HepG2 (cell line): ENCODE results near the gene ETV6. TPM values are rescaled to one million over a fixed set of nuclear protein-coding genes. Genes with fewer than 3 reads are reported as not detected.

Experiments
- ATAC-seq: fragments of 200-7000 bp; cut with Tn5 transposase; 3 replicates; pipeline ENCODE4 v1.9.1; 2020; ENCODE audit warnings: mild to moderate bottlenecking, moderate library complexity
- BruUV-seq: library from RNA; stranded (reverse); fragments of 400-500 nt; replicated peaks from 2 replicates; lab custom pipeline; 2021; lab: Mats Ljungman, UMichigan
- CTCF ChIA-PET: fragments of 300-600 bp; formaldehyde crosslinking; extraction: SDS; loops from one replicate; lab custom pipeline; 2021; ENCODE audit warnings: low total read pairs, inconsistent platforms, low intra/inter-chr PET ratio; lab: Yijun Ruan, JAX
- POLR2A ChIA-PET: fragments of 350-600 bp; sonication (Branson Sonifier 250); formaldehyde crosslinking; loops from one replicate; lab custom pipeline; 2020; ENCODE audit warnings: antibody characterized with exemption, inconsistent platforms; lab: Yijun Ruan, JAX
- DNase-seq: peaks from one replicate; pipeline ENCODE4 v3.0.0-alpha.2; 2015; ENCODE audit warnings: low spot score
- FAIRE-seq: peaks from 3 replicates; lab custom pipeline; 2011; peaks lifted over from hg19 to GRCh38; lab: Jason Lieb, UNC
- H2AFZ ChIP-seq: one replicate; pipeline ENCODE4 v1.6.1; 2011; ENCODE audit warnings: low read length, inconsistent platforms
- H3K27ac ChIP-seq: fragments of 300-600 bp; 3 replicates; pipeline ENCODE4 v1.8.0; 2011; ENCODE audit warnings: mixed run types, mild to moderate bottlenecking, mixed read lengths, low read length, inconsistent platforms; ENCODE audit not compliant: insufficient read depth; ENCODE audit errors: extremely low read length
- H3K27me3 ChIP-seq, 2 experiments: fragments of 200-600 bp in 1 of 2; 2 replicates in 1 of 2; 3 replicates in 1 of 2; pipeline versions ENCODE4 v1.6.0 to v1.8.0; 2011; ENCODE audit warnings: low read length in 2 of 2, mild to moderate bottlenecking in 2 of 2, moderate library complexity in 2 of 2, inconsistent platforms in 1 of 2; ENCODE audit not compliant: insufficient read depth in 2 of 2, control insufficient read depth in 1 of 2
- H3K36me3 ChIP-seq, 2 experiments: fragments of 200-600 bp in 1 of 2; replicated peaks in 1 of 2; 2 replicates in 1 of 2; 3 replicates in 1 of 2; pipeline versions ENCODE4 v1.5.1 to v1.8.0; 2011; ENCODE audit warnings: low read length in 2 of 2, inconsistent platforms in 1 of 2; ENCODE audit not compliant: insufficient read depth in 2 of 2, control insufficient read depth in 1 of 2
- H3K4me1 ChIP-seq: 2 replicates; pipeline ENCODE4 v1.5.1; 2012; ENCODE audit warnings: low read length, inconsistent platforms; ENCODE audit not compliant: insufficient read depth
- H3K4me2 ChIP-seq: 2 replicates; pipeline ENCODE4 v1.6.0; 2011; ENCODE audit warnings: low read depth, low read length, inconsistent platforms
- H3K4me3 ChIP-seq, 3 experiments: fragments of 200-600 bp in 1 of 3; sonication (generic), shearing (Covaris generic) in 1 of 3; replicated peaks in 1 of 3; 2 replicates each; pipeline ENCODE4 v1.5.1; 2011 to 2016; ENCODE audit warnings: low read length in 3 of 3, inconsistent platforms in 2 of 3, low read depth in 2 of 3, mild to moderate bottlenecking in 2 of 3, control low read depth in 1 of 3, mixed read lengths in 1 of 3; ENCODE audit not compliant: insufficient read depth in 1 of 3
- H3K79me2 ChIP-seq: one replicate; pipeline ENCODE4 v1.6.1; 2011; ENCODE audit warnings: low read length, inconsistent platforms; ENCODE audit not compliant: insufficient read depth
- H3K9ac ChIP-seq: 2 replicates; pipeline ENCODE4 v1.6.0; 2011; ENCODE audit warnings: mild to moderate bottlenecking, low read depth, low read length, inconsistent platforms; ENCODE audit not compliant: insufficient read depth
- H3K9me3 ChIP-seq: 2 replicates; pipeline ENCODE4 v1.5.1; 2012; ENCODE audit warnings: mild to moderate bottlenecking, low read length
- H4K20me1 ChIP-seq: 2 replicates; pipeline ENCODE4 v1.6.0; 2011; ENCODE audit warnings: inconsistent platforms, mild to moderate bottlenecking, low read length, moderate library complexity; ENCODE audit not compliant: insufficient read depth
- DR1 ChIP-seq: sonication (generic); formaldehyde crosslinking; IDR thresholded peaks from 2 replicates; pipeline ENCODE4 v1.8.0; 2021; ENCODE audit warnings: mild to moderate bottlenecking, missing genetic modification reagents, inconsistent platforms
- KDM4B ChIP-seq: sonication (generic); formaldehyde crosslinking; IDR thresholded peaks from 2 replicates; pipeline ENCODE4 v1.4.0; 2020; ENCODE audit warnings: missing genetic modification reagents
- KDM5A ChIP-seq: fragments of 200-600 bp; sonication (generic); IDR thresholded peaks from 2 replicates; pipeline ENCODE4 v1.7.0; 2018; ENCODE audit warnings: antibody characterized with exemption, mild to moderate bottlenecking, low read length, borderline replicate concordance
- KLF11 ChIP-seq: IDR thresholded peaks from 2 replicates; pipeline ENCODE4 v1.6.1; 2016; ENCODE audit warnings: missing compliant biosample characterization
- MXD1 ChIP-seq: sonication (generic); formaldehyde crosslinking; IDR thresholded peaks from 2 replicates; pipeline ENCODE4 v1.4.0; 2020; ENCODE audit warnings: mild to moderate bottlenecking, missing genetic modification reagents
- PITX1 ChIP-seq: sonication (generic); formaldehyde crosslinking; IDR thresholded peaks from 2 replicates; pipeline ENCODE4 v1.5.1; 2020; ENCODE audit warnings: mild to moderate bottlenecking, missing genetic modification reagents
- PRMT3 ChIP-seq: sonication (generic); formaldehyde crosslinking; IDR thresholded peaks from 2 replicates; pipeline ENCODE4 v1.8.1; 2022; ENCODE audit warnings: low read depth, mild to moderate bottlenecking, moderate library complexity, missing genetic modification reagents, borderline replicate concordance
- RBM39 ChIP-seq: fragments of 200-400 bp; formaldehyde crosslinking; IDR thresholded peaks from one replicate; pipeline ENCODE4 v1.6.1; 2018; ENCODE audit warnings: antibody characterized with exemption, mild to moderate bottlenecking, low read depth, low read length; ENCODE audit not compliant: poor library complexity, severe bottlenecking
- RELA ChIP-seq: sonication (generic); formaldehyde crosslinking; IDR thresholded peaks from 2 replicates; pipeline ENCODE4 v1.4.0; 2020; ENCODE audit warnings: missing genetic modification reagents
- REXO4 ChIP-seq: sonication (generic); formaldehyde crosslinking; IDR thresholded peaks from 2 replicates; pipeline ENCODE4 v1.8.0; 2022; ENCODE audit warnings: missing genetic modification reagents, mild to moderate bottlenecking, borderline replicate concordance
- SMAD1 ChIP-seq: sonication (generic); formaldehyde crosslinking; IDR thresholded peaks from 2 replicates; pipeline ENCODE4 v1.4.0; 2020; ENCODE audit warnings: missing genetic modification reagents, low read depth, mild to moderate bottlenecking, borderline replicate concordance
- TEAD2 ChIP-seq: sonication (generic); formaldehyde crosslinking; IDR thresholded peaks from 2 replicates; pipeline ENCODE4 v1.9.0; 2021; ENCODE audit warnings: missing genetic modification reagents
- THYN1 ChIP-seq: sonication (generic); formaldehyde crosslinking; IDR thresholded peaks from 2 replicates; pipeline ENCODE4 v1.8.1; 2023; ENCODE audit warnings: low read depth, mild to moderate bottlenecking, moderate library complexity, missing genetic modification reagents, borderline replicate concordance
- ZMYM3 ChIP-seq: sonication (generic); formaldehyde crosslinking; IDR thresholded peaks from 2 replicates; pipeline ENCODE4 v1.5.1; 2020; ENCODE audit warnings: mild to moderate bottlenecking, missing genetic modification reagents
- ZMYM4 ChIP-seq: sonication (generic); formaldehyde crosslinking; IDR thresholded peaks from 2 replicates; pipeline ENCODE4 v1.8.1; 2023; ENCODE audit warnings: mild to moderate bottlenecking, missing genetic modification reagents
- ZNF234 ChIP-seq: sonication (generic); formaldehyde crosslinking; conservative IDR thresholded peaks from 2 replicates; pipeline ENCODE4 v1.5.1; 2020; ENCODE audit warnings: mild to moderate bottlenecking, missing genetic modification reagents
- ZNF598 ChIP-seq: sonication (generic); formaldehyde crosslinking; IDR thresholded peaks from 2 replicates; pipeline ENCODE4 v1.5.1; 2020; ENCODE audit warnings: mild to moderate bottlenecking, missing genetic modification reagents, borderline replicate concordance
- ZNF747 ChIP-seq: sonication (generic); formaldehyde crosslinking; IDR thresholded peaks from 2 replicates; pipeline ENCODE4 v1.8.1; 2023; ENCODE audit warnings: missing genetic modification reagents, mild to moderate bottlenecking, borderline replicate concordance
- ZNF816 ChIP-seq: sonication (generic); formaldehyde crosslinking; IDR thresholded peaks from 2 replicates; pipeline ENCODE4 v1.8.0; 2022; ENCODE audit warnings: missing genetic modification reagents, mild to moderate bottlenecking, borderline replicate concordance
- WGBS: methylation state at CpG from one replicate; pipeline ENCODE4 v1.1.6; 2017; ENCODE audit warnings: low lambda C conversion rate; 5-methylcytosine and 5-hydroxymethylcytosine counted together
- in situ Hi-C: cut with HindIII; loops from 2 replicates; pipeline ENCODE4 v1.10.0; 2017; ENCODE audit warnings: low pct_unique_long_range_greater_than_20kb; ENCODE audit not compliant: extremely low pct_ligation_motif_present
- intact Hi-C: fragments of 100-400 bp; cut with micrococcal nuclease; formaldehyde crosslinking; loops from one replicate; pipeline ENCODE4 v1.10.0; 2022; ENCODE audit not compliant: unreplicated experiment
- polyA plus RNA-seq, 8 experiments: library from polyadenylated mRNA; depleted of rRNA in 3 of 8; stranded (reverse) in 7 of 8; unstranded in 1 of 8; fragments of >200 nt; fragmentation: Illumina TruSeq in 4 of 8; extraction: Trizol in 4 of 8; gene quantifications; 2 replicates each; pipeline versions ENCODE4 v1.2.1 to v1.2.3, GENCODE V29; 2011 to 2016; ENCODE audit warnings: low read depth in 4 of 8, missing spikeins in 1 of 8, mixed read lengths in 1 of 8; ENCODE audit not compliant: insufficient read depth in 1 of 8
- total RNA-seq, 5 experiments: library from RNA; depleted of rRNA; stranded (reverse); fragments of >200 nt; fragmentation: Illumina TruSeq; extraction: Trizol; gene quantifications; 2 replicates each; pipeline ENCODE4 v1.2.3, GENCODE V29; 2016; ENCODE audit warnings: low read depth in 1 of 5
- TF ChIP-seq, protein P1 (sequence below): sonication (generic); formaldehyde crosslinking; IDR thresholded peaks from 2 replicates; pipeline ENCODE4 v1.5.0; 2020; ENCODE audit warnings: missing genetic modification reagents, mild to moderate bottlenecking, borderline replicate concordance

Gene ETV6
- total and polyA plus RNA-seq, 2 of the 13 experiments (the other 11 are each of a cell fraction or from before 2014, with no cell fraction given) = 2.2 to 3.0 TPM

DNA sequence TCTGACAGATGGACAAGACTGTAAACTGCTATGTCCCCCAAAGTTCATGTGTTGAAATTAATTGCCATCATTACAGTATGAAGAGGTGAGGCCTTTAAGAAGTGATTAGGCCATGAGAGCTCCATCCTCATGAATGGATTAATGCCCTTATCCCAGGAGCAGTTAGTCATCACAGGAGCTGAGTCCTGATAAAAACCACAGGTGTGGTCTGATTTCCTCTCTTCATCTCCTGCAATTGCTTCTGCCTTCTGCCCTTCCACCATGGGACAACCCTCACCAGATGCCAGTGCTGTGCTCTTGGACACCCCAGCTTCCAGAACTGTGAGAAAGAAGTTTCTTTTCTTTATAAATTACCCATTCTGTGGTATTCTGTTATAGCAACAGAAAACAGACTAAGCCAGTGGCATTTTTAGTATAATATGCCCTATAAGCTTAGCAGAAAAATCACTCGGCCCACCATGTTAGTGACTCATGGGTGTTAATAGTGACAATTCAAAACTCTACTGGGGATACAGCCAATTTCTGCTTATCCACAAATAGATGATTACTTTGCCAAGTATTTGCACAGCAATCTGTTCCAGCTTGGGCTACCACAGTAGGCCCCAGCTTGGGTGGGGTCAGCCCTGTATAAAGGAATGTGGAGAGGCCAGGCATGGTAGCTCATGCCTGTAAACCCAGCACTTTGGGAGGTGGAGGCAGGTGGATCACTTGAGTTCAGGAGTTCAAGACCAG is 292.3 kb downstream of the ETV6 start (continued):
- TF ChIP-seq KDM4B (CRISPR knock-in tag) (no peak), KDM5A (no peak), PRMT3 (no peak), TEAD2 (CRISPR knock-in tag) (no peak), REXO4 (CRISPR knock-in tag) (no peak), RBM39 (no peak)

DNA sequence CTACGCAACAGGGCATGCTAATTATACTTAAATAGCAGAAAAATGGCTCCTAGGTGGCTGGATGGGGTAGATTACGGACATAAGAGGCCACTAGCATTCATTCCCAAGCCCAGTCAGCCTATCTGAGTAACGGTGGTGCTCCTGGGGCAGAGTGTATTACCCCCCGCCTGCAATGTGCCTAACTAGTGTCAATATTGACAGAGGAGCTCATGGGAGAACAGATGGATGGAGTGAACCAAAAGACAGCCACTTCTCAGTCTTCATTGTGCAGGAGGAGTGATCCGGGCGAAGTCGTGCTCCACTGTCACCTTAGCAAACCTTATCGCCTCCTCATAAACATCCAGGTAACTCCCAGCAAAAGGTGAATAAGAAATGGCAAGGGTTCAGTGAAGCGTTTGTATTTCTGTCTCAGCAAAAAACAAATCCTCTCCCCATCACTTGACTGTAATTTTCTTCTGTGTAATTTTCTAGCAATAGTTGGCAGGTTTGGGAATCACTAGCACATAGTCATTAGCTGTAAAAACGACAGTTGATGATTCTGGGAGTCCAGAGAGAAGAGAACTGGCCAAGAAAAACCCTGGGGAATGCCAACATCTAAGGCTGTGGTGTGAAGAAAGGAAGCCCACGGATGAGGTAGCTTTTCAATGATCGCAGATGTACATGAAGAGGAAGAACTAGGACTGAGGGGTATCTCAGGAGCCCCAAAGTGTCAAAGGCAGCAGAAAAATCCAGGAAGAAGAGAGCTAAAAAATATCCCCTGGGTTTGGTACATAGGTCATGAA is 294.6 kb downstream of the ETV6 start:
- Histone ChIP-seq H3K79me2 (no peaks in the 10 kb centered on the region), H4K20me1 (no peaks in the 10 kb centered on the region), H3K27ac (no peak overlapping the region), H2AFZ (no peak overlapping the region), H3K4me1 (peaks cover 10% of the 10 kb centered on the region; the same call in 1 of the 2 replicates), H3K9me3 (no peaks in the 10 kb centered on the region), H3K4me3 (no peak overlapping the region), H3K9ac (no peak overlapping the region), H3K27me3 (peaks cover 0 to 21% of the 10 kb centered on the region in 2 experiments; a peak in 3 of 5 replicates), H3K4me2 (no peak overlapping the region; the same call in 1 of the 2 replicates), H3K36me3 (no peaks in the 10 kb centered on the region)
- intact Hi-C loops = no loop called here
- FAIRE-seq = no peak
- no peak for ATAC-seq
- POLR2A ChIA-PET = no interaction called here
- no TSS peak for BruUV-seq
- in situ Hi-C loops = no loop called here
- WGBS = 41% methylated on average over 11 of the region's 12 CpGs
- no peak for DNase-seq
- CTCF ChIA-PET = no interaction called here
- TF ChIP-seq ZMYM3 (CRISPR knock-in tag) = no peak
- TF ChIP-seq ZNF747 = no peak
- TF ChIP-seq KLF11 (CRISPR knock-in tag) = no peak
- TF ChIP-seq PITX1 (CRISPR knock-in tag) = no peak
- TF ChIP-seq ZNF598 (CRISPR knock-in tag) = no peak
- TF ChIP-seq ZNF816 (CRISPR knock-in tag) = no peak
- no peak for TF ChIP-seq ZNF234
- no peak for TF ChIP-seq THYN1 (CRISPR knock-in tag)
- TF ChIP-seq ZMYM4 (CRISPR knock-in tag) = no peak
- TF ChIP-seq DR1 (CRISPR knock-in tag) = no peak
- TF ChIP-seq RELA (CRISPR knock-in tag) = no peak
- no peak for TF ChIP-seq SMAD1
- no peak for TF ChIP-seq MXD1 (CRISPR knock-in tag)
- TF ChIP-seq, protein P1, sequence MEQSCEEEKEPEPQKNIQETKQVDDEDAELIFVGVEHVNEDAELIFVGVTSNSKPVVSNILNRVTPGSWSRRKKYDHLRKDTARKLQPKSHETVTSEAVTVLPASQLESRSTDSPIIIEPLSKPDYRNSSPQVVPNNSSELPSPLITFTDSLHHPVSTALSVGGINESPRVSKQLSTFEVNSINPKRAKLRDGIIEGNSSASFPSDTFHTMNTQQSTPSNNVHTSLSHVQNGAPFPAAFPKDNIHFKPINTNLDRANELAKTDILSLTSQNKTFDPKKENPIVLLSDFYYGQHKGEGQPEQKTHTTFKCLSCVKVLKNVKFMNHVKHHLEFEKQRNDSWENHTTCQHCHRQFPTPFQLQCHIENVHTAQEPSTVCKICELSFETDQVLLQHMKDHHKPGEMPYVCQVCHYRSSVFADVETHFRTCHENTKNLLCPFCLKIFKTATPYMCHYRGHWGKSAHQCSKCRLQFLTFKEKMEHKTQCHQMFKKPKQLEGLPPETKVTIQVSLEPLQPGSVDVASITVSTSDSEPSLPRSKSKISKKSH (CRISPR knock-in tag) = no peak
